ENCODE measurements around the gene ZFAND5.

DNA sequence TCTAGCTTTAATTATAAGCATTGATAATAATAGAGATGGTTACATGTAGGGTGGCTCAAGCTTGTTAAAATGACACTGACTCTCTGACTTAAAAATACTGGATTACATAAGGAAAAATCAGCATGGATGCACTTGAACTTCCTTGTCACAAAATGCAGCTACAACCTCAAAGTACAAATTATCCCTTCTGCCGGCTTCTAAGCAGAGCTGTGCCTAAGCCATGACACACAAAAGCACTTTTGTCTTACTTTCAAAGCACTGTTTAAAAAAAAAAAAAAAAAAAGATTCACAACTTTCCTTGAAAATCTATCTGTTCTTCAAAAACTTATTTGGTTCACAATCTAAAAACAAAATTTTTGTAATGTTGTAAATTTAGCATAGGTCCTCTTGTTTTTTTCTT, 36.4 kb upstream of the ZFAND5 start:
- TF ChIP-seq, protein P1, sequence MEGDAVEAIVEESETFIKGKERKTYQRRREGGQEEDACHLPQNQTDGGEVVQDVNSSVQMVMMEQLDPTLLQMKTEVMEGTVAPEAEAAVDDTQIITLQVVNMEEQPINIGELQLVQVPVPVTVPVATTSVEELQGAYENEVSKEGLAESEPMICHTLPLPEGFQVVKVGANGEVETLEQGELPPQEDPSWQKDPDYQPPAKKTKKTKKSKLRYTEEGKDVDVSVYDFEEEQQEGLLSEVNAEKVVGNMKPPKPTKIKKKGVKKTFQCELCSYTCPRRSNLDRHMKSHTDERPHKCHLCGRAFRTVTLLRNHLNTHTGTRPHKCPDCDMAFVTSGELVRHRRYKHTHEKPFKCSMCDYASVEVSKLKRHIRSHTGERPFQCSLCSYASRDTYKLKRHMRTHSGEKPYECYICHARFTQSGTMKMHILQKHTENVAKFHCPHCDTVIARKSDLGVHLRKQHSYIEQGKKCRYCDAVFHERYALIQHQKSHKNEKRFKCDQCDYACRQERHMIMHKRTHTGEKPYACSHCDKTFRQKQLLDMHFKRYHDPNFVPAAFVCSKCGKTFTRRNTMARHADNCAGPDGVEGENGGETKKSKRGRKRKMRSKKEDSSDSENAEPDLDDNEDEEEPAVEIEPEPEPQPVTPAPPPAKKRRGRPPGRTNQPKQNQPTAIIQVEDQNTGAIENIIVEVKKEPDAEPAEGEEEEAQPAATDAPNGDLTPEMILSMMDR (IDR thresholded peaks at IDR 0.05; ENCODE audit: low read depth, low read length, missing input control), result no peak
- TF ChIP-seq REST (IDR thresholded peaks at IDR 0.05) (no peak), EGR1 (IDR thresholded peaks at IDR 0.05; ENCODE audit: low read depth in 2 of 2) (no peak), GABPA (IDR thresholded peaks at IDR 0.05 in 1 of 2, conservative IDR thresholded peaks at IDR 0.05 in 1 of 2) (no peak), TAF1 (conservative IDR thresholded peaks at IDR 0.05) (no peak), YY1 (IDR thresholded peaks at IDR 0.05) (no peak), HNF4A (conservative IDR thresholded peaks at IDR 0.05) (no peak), FOXA2 (IDR thresholded peaks at IDR 0.05) (no peak), RAD21 (IDR thresholded peaks at IDR 0.05) (no peak)
- TF ChIP-seq, protein P2, sequence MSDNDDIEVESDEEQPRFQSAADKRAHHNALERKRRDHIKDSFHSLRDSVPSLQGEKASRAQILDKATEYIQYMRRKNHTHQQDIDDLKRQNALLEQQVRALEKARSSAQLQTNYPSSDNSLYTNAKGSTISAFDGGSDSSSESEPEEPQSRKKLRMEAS (IDR thresholded peaks at IDR 0.05), result no peak
- TF ChIP-seq, protein P3, sequence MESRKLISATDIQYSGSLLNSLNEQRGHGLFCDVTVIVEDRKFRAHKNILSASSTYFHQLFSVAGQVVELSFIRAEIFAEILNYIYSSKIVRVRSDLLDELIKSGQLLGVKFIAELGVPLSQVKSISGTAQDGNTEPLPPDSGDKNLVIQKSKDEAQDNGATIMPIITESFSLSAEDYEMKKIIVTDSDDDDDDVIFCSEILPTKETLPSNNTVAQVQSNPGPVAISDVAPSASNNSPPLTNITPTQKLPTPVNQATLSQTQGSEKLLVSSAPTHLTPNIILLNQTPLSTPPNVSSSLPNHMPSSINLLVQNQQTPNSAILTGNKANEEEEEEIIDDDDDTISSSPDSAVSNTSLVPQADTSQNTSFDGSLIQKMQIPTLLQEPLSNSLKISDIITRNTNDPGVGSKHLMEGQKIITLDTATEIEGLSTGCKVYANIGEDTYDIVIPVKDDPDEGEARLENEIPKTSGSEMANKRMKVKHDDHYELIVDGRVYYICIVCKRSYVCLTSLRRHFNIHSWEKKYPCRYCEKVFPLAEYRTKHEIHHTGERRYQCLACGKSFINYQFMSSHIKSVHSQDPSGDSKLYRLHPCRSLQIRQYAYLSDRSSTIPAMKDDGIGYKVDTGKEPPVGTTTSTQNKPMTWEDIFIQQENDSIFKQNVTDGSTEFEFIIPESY (IDR thresholded peaks at IDR 0.05), result no peak

Measured in liver (tissue), 3 donors.